ENCODE data around the gene MUSK.

- TF ChIP-seq CTCF (IDR thresholded peaks at IDR 0.05): no peak
- no peak for TF ChIP-seq EZH2 (IDR thresholded peaks at IDR 0.05)
- TF ChIP-seq EZH2phosphoT487 (IDR thresholded peaks at IDR 0.05): peak; percentile 55
These were observed 59.5 kb downstream of the MUSK start for GRCh38 chr9:110728058-110728457.

All from neural progenitor cell (in vitro differentiated cells).